T-cell (primary cell): Measurements from ENCODE around the gene ERO1B. TPM values are rescaled to one million over a fixed set of nuclear protein-coding genes. Genes with fewer than 3 reads are reported as not detected.

Experiments used
- ATAC-seq, 4 experiments: fragments of 200-7000 bp in 3 of 4; fragments of 150-1000 bp in 1 of 4; cut with Tn5 transposase; replicated peaks in 1 of 4; 1 replicate in 3 of 4; 2 replicates in 1 of 4; pipeline ENCODE4 v1.10.0; 2021; ENCODE audit warnings: moderate library complexity in 3 of 4, mild to moderate bottlenecking in 2 of 4, moderate number of reproducible peaks in 1 of 4
- CTCF ChIA-PET, 2 donors: fragments of 300-600 bp; sonication (Branson Sonifier 250); formaldehyde crosslinking; loops; one replicate each; lab custom pipeline; 2022; ENCODE audit warnings: antibody characterized with exemption in 2 of 2; lab: Charles Lee
- POLR2A ChIA-PET, 2 donors: fragments of 300-600 bp; sonication (Branson Sonifier 250); formaldehyde crosslinking; loops; one replicate each; lab custom pipeline; 2022; ENCODE audit warnings: antibody characterized with exemption in 2 of 2; lab: Charles Lee
- DNase-seq, 35 experiments: peaks; one replicate each; pipeline versions ENCODE4 v3.0.0 to v3.0.0-alpha.2; 2013 to 2023
- H3K27ac ChIP-seq: one replicate; pipeline ENCODE4 v1.5.1; 2013; ENCODE audit warnings: low read length
- H3K27me3 ChIP-seq, 2 experiments: replicated peaks in 1 of 2; 1 replicate in 1 of 2; 2 replicates in 1 of 2; pipeline versions ENCODE4 v1.6.1 to v1.7.0; 2013; ENCODE audit warnings: low read length in 1 of 2, mixed read lengths in 1 of 2; ENCODE audit not compliant: control insufficient read depth in 2 of 2, insufficient read depth in 2 of 2; ENCODE audit errors: extremely low read depth in 1 of 2
- H3K36me3 ChIP-seq, 2 donors: 1 replicate in 1 of 2; 2 replicates in 1 of 2; pipeline versions ENCODE4 v1.6.1 to v1.7.0; 2013; ENCODE audit warnings: low read length in 1 of 2; ENCODE audit not compliant: control insufficient read depth in 2 of 2, insufficient read depth in 1 of 2; ENCODE audit errors: extremely low read depth in 1 of 2
- H3K4me1 ChIP-seq, 2 experiments: 1 replicate in 1 of 2; 2 replicates in 1 of 2; pipeline versions ENCODE4 v1.6.1 to v1.7.0; 2013; ENCODE audit warnings: low read length in 2 of 2, mixed read lengths in 1 of 2; ENCODE audit not compliant: insufficient read depth in 2 of 2, control insufficient read depth in 1 of 2; ENCODE audit errors: extremely low read depth in 1 of 2
- H3K4me3 ChIP-seq, 2 donors: 1 replicate in 1 of 2; 2 replicates in 1 of 2; pipeline versions ENCODE4 v1.5.1 to v1.7.0; 2013; ENCODE audit warnings: mild to moderate bottlenecking in 2 of 2, low read length in 1 of 2, moderate library complexity in 1 of 2; ENCODE audit not compliant: control insufficient read depth in 1 of 2; ENCODE audit errors: extremely low read depth in 1 of 2
- H3K9me3 ChIP-seq: 2 replicates; pipeline ENCODE4 v1.7.0; 2013
- H3K27ac Mint-ChIP-seq, 2 donors: one replicate each; pipeline ENCODE4 v1.8.0; 2020 to 2021; ENCODE audit warnings: mild to moderate bottlenecking in 2 of 2, mixed read lengths in 2 of 2
- H3K27me3 Mint-ChIP-seq, 2 donors: one replicate each; pipeline ENCODE4 v1.8.0; 2021 to 2022; ENCODE audit warnings: mixed read lengths in 2 of 2
- H3K36me3 Mint-ChIP-seq: one replicate; pipeline ENCODE4 v1.8.0; 2021; ENCODE audit warnings: mixed read lengths
- H3K4me1 Mint-ChIP-seq, 3 donors: one replicate each; pipeline ENCODE4 v1.8.0; 2020 to 2022; ENCODE audit warnings: mixed read lengths in 3 of 3, mild to moderate bottlenecking in 1 of 3
- H3K4me3 Mint-ChIP-seq, 3 donors: one replicate each; pipeline ENCODE4 v1.8.0; 2020 to 2022; ENCODE audit warnings: mild to moderate bottlenecking in 3 of 3, mixed read lengths in 3 of 3, moderate library complexity in 3 of 3
- H3K9me3 Mint-ChIP-seq, 3 donors: one replicate each; pipeline ENCODE4 v1.8.0; 2020 to 2022; ENCODE audit warnings: mixed read lengths in 3 of 3
- WGBS: methylation state at CpG from one replicate; pipeline ENCODE4 v1.1.5; 2013; ENCODE audit warnings: missing lambda C conversion rate; ENCODE audit not compliant: insufficient coverage; 5-methylcytosine and 5-hydroxymethylcytosine counted together
- total RNA-seq, 35 experiments: library from RNA in 6 of 35; stranded (reverse) in 6 of 35; fragments of 120-200 nt in 1 of 35; gene quantifications; one replicate each; pipeline versions ENCODE4 v1.2.1 to v1.2.4 and lab custom pipeline; 2013 to 2026

Gene ERO1B
- total RNA-seq, 5 donors from 2014 or later (not counting 1 experiment from before 2014, with no cell fraction given) = 11.3 to 15.4 (median 12.4) TPM

DNA sequence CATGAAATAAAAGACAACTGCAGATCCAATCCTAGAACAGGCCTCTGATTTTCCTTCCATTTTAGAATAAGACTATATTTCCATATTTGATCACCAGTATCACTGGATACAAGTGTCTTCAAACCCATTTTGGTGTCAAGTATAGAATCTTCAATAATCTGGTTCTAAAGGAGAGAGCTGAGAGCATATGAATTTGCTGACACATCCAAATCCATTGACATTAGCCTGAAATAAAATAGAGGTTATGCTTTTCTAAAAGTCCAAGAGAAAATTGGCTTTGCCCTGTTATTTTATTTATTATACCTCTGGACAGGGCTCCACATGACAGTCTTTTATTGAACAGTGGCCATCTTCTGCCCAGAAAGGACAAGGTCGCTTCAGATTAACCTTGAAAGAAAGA lies 28.6 kb downstream of the ERO1B start:
- POLR2A ChIA-PET = no interaction called here
- no peak overlapping the region for H3K27ac Mint-ChIP-seq
- peaks cover 43% of the 10 kb centered on the region for H3K36me3 Mint-ChIP-seq

DNA sequence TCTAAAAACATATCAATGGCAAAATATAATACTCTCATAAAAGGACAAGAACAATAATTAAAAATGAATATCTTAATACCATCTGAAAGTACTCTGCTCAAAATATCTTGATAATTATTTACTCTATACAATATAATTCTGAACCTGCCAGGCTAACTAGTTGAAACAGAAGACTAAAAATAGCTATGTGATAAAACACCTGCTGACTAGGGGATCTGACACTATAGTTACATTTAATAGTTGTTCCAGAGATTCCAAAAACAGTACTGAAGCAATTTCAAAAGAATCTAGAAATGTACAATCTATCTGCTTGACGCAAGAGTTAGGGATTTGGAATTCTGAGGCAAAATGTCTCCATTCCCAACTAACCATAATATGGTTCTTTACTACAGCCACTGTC lies 30.2 kb downstream of the ERO1B start:
- ATAC-seq (no peak), DNase-seq (no peak)
- Mint-ChIP-seq H3K27me3 (no peaks in the 10 kb centered on the region), H3K4me3 (no peak overlapping the region), H3K4me1 (peaks cover 1 to 7% (median 6%) of the 10 kb centered on the region in 3 donors), H3K36me3 (peaks cover 42% of the 10 kb centered on the region), H3K9me3 (no peaks in the 10 kb centered on the region), H3K27ac (no peak overlapping the region)
- WGBS = no CpG with 5 or more reads among the region's 1 CpG
- Histone ChIP-seq H3K27ac (no peak overlapping the region), H3K9me3 (no peaks in the 10 kb centered on the region), H3K4me3 (no peak overlapping the region), H3K4me1 (no peaks in the 10 kb centered on the region), H3K27me3 (no peaks in the 10 kb centered on the region), H3K36me3 (peaks cover 0 to 8% of the 10 kb centered on the region in 2 donors)
- CTCF ChIA-PET = no interaction called here
- POLR2A ChIA-PET = no interaction called here

More for the DNA sequence above, 28.6 kb downstream of the ERO1B start:
- CTCF ChIA-PET = interaction anchor here (0.6 to 0.7 kb wide), 2 partner anchors 141 to 347 kb away, joined by 4 to 6 read pairs; partner anchors contain the start of gene EDARADD (in 1 of the 2)
- Histone ChIP-seq H3K9me3 (no peaks in the 10 kb centered on the region), H3K27me3 (no peaks in the 10 kb centered on the region), H3K4me1 (no peaks in the 10 kb centered on the region), H3K36me3 (peaks cover 0 to 11% of the 10 kb centered on the region in 2 donors), H3K27ac (no peak overlapping the region), H3K4me3 (no peak overlapping the region)
- Mint-ChIP-seq H3K4me3 (no peak overlapping the region), H3K27me3 (no peaks in the 10 kb centered on the region), H3K9me3 (peaks cover 7 to 9% (median 8%) of the 10 kb centered on the region in 3 donors), H3K4me1 (peaks cover 8 to 15% (median 10%) of the 10 kb centered on the region in 3 donors)
- no peak for DNase-seq
- WGBS = no CpG with 5 or more reads among the region's 1 CpG
- ATAC-seq = no peak

DNA sequence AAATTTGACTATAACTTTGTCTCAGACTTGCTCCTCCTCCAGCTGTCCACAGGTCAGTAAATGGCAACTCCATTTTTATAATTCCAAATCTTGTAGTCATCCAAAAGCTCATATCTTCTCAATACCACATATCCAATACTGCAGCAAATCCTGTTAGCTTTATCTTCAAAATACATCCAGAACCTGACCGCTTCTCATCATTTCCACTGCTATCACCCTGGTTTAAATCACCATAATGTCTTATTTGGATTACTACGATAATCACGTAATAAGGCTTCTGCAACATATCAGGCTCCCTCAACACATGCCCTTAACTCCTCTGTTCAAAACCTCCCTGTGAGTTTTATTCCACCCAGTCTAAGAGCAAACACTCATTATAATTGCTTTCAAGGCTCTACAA lies 34.5 kb downstream of the ERO1B start:
- Histone ChIP-seq H3K4me3 (no peak overlapping the region), H3K27ac (no peak overlapping the region), H3K4me1 (no peaks in the 10 kb centered on the region), H3K36me3 (peaks cover 0 to 6% of the 10 kb centered on the region in 2 donors), H3K9me3 (no peaks in the 10 kb centered on the region), H3K27me3 (no peaks in the 10 kb centered on the region)
- CTCF ChIA-PET = no interaction called here
- no peak overlapping the region for H3K4me3 Mint-ChIP-seq
- POLR2A ChIA-PET = no interaction called here
- peaks cover 41% of the 10 kb centered on the region for H3K36me3 Mint-ChIP-seq
- no peak for ATAC-seq
- H3K4me1 Mint-ChIP-seq = no peaks in the 10 kb centered on the region
- 100% methylated on average over 3 of the region's 3 CpGs for WGBS
- no peaks in the 10 kb centered on the region for H3K9me3 Mint-ChIP-seq
- H3K27ac Mint-ChIP-seq = no peak overlapping the region
- no peaks in the 10 kb centered on the region for H3K27me3 Mint-ChIP-seq
- no peak for DNase-seq

DNA sequence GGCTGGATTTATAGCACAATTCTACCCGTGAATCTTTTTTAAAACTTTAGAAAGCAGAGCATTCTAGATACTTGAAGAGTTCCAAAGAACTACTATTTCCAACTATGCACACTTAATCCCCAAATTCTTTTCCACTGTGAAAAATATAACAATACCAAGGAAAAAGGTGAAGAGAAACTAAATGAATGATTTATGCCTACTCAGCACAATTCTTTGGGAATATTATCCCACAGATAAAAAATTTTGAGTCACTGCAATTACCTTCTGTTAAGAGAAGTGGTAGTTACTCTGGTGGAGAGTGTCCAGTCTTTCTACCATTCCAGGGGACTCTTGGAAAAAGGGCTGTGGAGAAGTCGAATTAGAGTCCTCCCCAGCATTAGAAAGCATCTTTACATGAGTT lies 39.2 kb downstream of the ERO1B start:
- H3K36me3 Mint-ChIP-seq = peaks cover 36% of the 10 kb centered on the region
- ATAC-seq (no peak), DNase-seq (no peak)
- H3K27ac ChIP-seq = no peak overlapping the region
- no peak overlapping the region for H3K4me3 ChIP-seq
- no peaks in the 10 kb centered on the region for H3K4me1 Mint-ChIP-seq
- peaks cover 0 to 5% of the 10 kb centered on the region in 2 donors for H3K36me3 ChIP-seq
- H3K27me3 ChIP-seq = no peaks in the 10 kb centered on the region
- H3K27ac Mint-ChIP-seq = no peak overlapping the region
- WGBS = 100% methylated on average over 1 of the region's 2 CpGs
- ChIA-PET CTCF (no interaction called here), POLR2A (no interaction called here)
- H3K27me3 Mint-ChIP-seq = no peaks in the 10 kb centered on the region
- H3K9me3 Mint-ChIP-seq = no peaks in the 10 kb centered on the region
- no peak overlapping the region for H3K4me3 Mint-ChIP-seq
- H3K4me1 ChIP-seq = no peaks in the 10 kb centered on the region
- no peaks in the 10 kb centered on the region for H3K9me3 ChIP-seq

DNA sequence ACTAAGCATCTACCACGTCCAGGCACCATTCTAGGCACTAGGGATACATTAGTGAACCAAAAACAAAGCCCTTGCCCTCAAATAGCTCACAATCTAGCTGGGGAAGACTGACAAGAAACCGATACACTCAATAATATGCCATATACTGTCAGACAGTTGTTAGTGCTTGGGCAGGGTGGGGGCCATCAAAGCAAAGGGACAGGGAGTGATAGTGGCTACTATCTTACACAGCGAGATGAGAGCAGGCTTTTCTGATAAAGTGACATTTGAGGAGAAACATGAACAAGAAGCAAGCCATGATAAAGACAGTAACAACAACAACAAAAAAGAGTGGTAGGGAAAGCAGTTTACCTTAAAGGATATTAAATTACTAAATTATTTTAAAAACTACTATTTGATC lies 41.1 kb downstream of the ERO1B start:
- H3K27me3 ChIP-seq = no peaks in the 10 kb centered on the region
- ATAC-seq = no peak
- Mint-ChIP-seq H3K9me3 (no peaks in the 10 kb centered on the region), H3K27ac (no peak overlapping the region), H3K27me3 (no peaks in the 10 kb centered on the region), H3K4me1 (no peaks in the 10 kb centered on the region), H3K36me3 (peaks cover 33% of the 10 kb centered on the region), H3K4me3 (no peak overlapping the region)
- H3K4me1 ChIP-seq = no peaks in the 10 kb centered on the region
- H3K9me3 ChIP-seq = no peaks in the 10 kb centered on the region
- DNase-seq = no peak
- H3K4me3 ChIP-seq = no peak overlapping the region
- 60% methylated on average over 1 of the region's 3 CpGs for WGBS
- H3K27ac ChIP-seq = no peak overlapping the region
- ChIA-PET CTCF (no interaction called here), POLR2A (no interaction called here)
- H3K36me3 ChIP-seq = peaks cover 0 to 9% of the 10 kb centered on the region in 2 donors

DNA sequence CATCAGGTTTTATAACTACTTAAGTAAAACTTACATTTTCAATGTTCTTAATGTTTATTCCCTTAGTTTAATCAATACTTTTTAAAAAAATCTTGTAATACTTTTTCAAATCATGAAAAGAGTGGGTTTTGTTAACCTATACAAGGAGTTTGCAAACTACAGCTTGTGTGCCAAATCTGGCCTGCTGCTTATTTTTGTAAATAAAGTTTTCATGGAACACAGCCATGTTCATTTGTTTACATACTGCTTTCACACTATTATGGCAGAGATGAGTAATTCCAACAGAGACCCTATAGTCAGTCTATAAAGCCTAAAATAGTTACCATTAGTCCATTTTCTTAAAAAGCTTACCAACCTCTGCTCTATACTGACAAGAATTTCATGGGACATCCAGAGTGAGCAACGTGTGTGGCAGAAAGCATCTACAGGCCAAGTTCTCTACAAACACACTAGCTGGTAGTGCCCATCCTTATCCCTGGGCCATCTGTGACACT lies 42.6 kb downstream of the ERO1B start:
- Histone ChIP-seq H3K27me3 (no peaks in the 10 kb centered on the region), H3K9me3 (no peaks in the 10 kb centered on the region), H3K4me1 (no peaks in the 10 kb centered on the region), H3K27ac (no peak overlapping the region), H3K36me3 (peaks cover 0 to 12% of the 10 kb centered on the region in 2 donors), H3K4me3 (no peak overlapping the region)
- peaks cover 37% of the 10 kb centered on the region for H3K36me3 Mint-ChIP-seq
- POLR2A ChIA-PET = interaction anchor here in 1 of 2 donors (0.5 to 0.7 kb wide), 3 partner anchors 155 to 728 kb away, joined by 3 to 25 read pairs (median 15); partner anchors contain the start of gene EDARADD
- no peak for DNase-seq
- no peaks in the 10 kb centered on the region for H3K9me3 Mint-ChIP-seq
- no peak overlapping the region for H3K27ac Mint-ChIP-seq
- no peaks in the 10 kb centered on the region for H3K27me3 Mint-ChIP-seq
- no peak for ATAC-seq
- CTCF ChIA-PET = interaction anchor here in 1 of 2 donors (0.6 kb wide), 1 partner anchor 448 kb away, joined by 9 read pairs; no protein-coding TSS in a partner anchor
- no peaks in the 10 kb centered on the region for H3K4me1 Mint-ChIP-seq
- 100% methylated on average over 1 of the region's 1 CpG for WGBS
- H3K4me3 Mint-ChIP-seq = no peak overlapping the region
